ENCODE measurements around the gene R3HDM4. TPM values are rescaled to one million over a fixed set of nuclear protein-coding genes. Genes with fewer than 3 reads are reported as not detected.
A peak's percentile ranks its signal among the peaks of the same experiment; 100 is the strongest.

Gene R3HDM4
- total and polyA plus RNA-seq, 10 of the 15 experiments (the other 5 are each of a cell fraction or from before 2014, with no cell fraction given), result 1.3 to 65.8 (median 27.7) TPM

DNA sequence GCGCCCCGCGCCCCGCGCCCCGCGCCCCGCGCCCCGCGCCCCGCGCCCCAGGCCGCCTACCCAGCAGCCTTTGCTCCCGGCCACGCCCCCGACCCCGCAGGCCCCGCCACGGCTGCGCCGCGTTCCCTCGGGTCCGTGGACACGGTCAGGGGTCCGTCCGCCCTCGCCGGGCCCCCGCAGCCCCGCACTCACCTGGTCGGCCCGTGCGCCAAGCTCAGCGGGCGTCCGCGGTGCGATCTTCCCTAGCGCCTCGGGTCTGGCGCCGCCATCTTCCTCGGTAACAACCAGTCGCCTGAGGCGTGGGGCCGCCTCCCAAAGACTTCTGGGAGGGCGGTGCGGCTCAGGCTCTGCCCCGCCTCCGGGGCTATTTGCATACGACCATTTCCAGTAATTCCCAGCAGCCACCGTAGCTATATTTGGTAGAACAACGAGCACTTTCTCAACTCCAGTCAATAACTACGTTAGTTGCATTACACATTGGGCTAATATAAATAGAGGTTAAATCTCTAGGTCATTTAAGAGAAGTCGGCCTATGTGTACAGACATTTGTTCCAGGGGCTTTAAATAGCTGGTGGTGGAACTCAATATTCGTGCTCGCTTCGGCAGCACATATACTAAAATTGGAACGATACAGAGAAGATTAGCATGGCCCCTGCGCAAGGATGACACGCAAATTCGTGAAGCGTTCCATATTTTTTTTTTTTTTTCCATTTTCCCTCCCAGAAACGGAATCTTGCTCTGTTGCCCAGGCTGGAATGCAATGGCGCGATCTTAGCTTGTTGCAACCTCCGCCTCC is 19.9 kb downstream of the R3HDM4 start, which contains the start of the genes MED16 and RNU6-9 (continued):
- TF ChIP-seq, protein P1, sequence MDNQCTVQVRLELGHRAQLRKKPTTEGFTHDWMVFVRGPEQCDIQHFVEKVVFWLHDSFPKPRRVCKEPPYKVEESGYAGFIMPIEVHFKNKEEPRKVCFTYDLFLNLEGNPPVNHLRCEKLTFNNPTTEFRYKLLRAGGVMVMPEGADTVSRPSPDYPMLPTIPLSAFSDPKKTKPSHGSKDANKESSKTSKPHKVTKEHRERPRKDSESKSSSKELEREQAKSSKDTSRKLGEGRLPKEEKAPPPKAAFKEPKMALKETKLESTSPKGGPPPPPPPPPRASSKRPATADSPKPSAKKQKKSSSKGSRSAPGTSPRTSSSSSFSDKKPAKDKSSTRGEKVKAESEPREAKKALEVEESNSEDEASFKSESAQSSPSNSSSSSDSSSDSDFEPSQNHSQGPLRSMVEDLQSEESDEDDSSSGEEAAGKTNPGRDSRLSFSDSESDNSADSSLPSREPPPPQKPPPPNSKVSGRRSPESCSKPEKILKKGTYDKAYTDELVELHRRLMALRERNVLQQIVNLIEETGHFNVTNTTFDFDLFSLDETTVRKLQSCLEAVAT (IDR thresholded peaks at IDR 0.05), result no peak; the same call in 1 of the 2 replicates
- TF ChIP-seq NBN (IDR thresholded peaks at IDR 0.05) (peak; percentile 77; the same call in 1 of the 2 replicates), STAT3 (IDR thresholded peaks at IDR 0.05; ENCODE audit: low read depth, low read length) (peak; percentile 100), PAX8 (IDR thresholded peaks at IDR 0.05) (no peak), NFYB (IDR thresholded peaks at IDR 0.05; ENCODE audit: insufficient read depth, low read depth, low read length) (no peak), HDAC6 (IDR thresholded peaks at IDR 0.05; ENCODE audit: unreplicated experiment) (no peak), HCFC1 (IDR thresholded peaks at IDR 0.05; ENCODE audit: low read length) (no peak; the same call in 1 of the 2 replicates), SMC3 (IDR thresholded peaks at IDR 0.05; ENCODE audit: borderline replicate concordance, low read length) (no peak), SIX5 (IDR thresholded peaks at IDR 0.05; ENCODE audit: low read depth, low read length, severe bottlenecking) (no peak), ASH2L (IDR thresholded peaks at IDR 0.05; ENCODE audit: borderline replicate concordance, low read depth) (peak; percentile 70; the same call in 1 of the 2 replicates), POLR2AphosphoS5 (IDR thresholded peaks at IDR 0.05; ENCODE audit: low read length) (peak; percentile 65), SREBF2 (IDR thresholded peaks at IDR 0.05; ENCODE audit: low read length) (peak; percentile 94), YY1 (IDR thresholded peaks at IDR 0.05; ENCODE audit: low read depth, low read length) (peak; percentile 96), NFXL1 (IDR thresholded peaks at IDR 0.05; ENCODE audit: borderline replicate concordance) (no peak), IKZF2 (IDR thresholded peaks at IDR 0.05) (peak; percentile 56 to 60), PML (IDR thresholded peaks at IDR 0.05; ENCODE audit: low read length) (peak; percentile 84), DPF2 (IDR thresholded peaks at IDR 0.05) (peak; percentile 43; the same call in 1 of the 2 replicates), ZNF24 (IDR thresholded peaks at IDR 0.05) (peak; percentile 98), NRF1 (conservative IDR thresholded peaks at IDR 0.05; ENCODE audit: low read depth, low read length) (no peak), KLF5 (IDR thresholded peaks at IDR 0.05; ENCODE audit: partially characterized antibody) (peak; percentile 46), NR2F1 (conservative IDR thresholded peaks at IDR 0.05) (0 out of 2 replicates have a peak, but pooled peaks have one; percentile 37), BRCA1 (IDR thresholded peaks at IDR 0.05; ENCODE audit: low read depth, low read length) (no peak), MTA3 (IDR thresholded peaks at IDR 0.05; ENCODE audit: borderline replicate concordance, low read length) (no peak), RBBP5 (conservative IDR thresholded peaks at IDR 0.05) (0 out of 2 replicates have a peak, but pooled peaks have one; percentile 57)
- TF ChIP-seq, protein P2, sequence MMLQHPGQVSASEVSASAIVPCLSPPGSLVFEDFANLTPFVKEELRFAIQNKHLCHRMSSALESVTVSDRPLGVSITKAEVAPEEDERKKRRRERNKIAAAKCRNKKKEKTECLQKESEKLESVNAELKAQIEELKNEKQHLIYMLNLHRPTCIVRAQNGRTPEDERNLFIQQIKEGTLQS (IDR thresholded peaks at IDR 0.05; ENCODE audit: borderline replicate concordance, extremely low read depth, low read depth, low read length), result no peak
- TF ChIP-seq, protein P3, sequence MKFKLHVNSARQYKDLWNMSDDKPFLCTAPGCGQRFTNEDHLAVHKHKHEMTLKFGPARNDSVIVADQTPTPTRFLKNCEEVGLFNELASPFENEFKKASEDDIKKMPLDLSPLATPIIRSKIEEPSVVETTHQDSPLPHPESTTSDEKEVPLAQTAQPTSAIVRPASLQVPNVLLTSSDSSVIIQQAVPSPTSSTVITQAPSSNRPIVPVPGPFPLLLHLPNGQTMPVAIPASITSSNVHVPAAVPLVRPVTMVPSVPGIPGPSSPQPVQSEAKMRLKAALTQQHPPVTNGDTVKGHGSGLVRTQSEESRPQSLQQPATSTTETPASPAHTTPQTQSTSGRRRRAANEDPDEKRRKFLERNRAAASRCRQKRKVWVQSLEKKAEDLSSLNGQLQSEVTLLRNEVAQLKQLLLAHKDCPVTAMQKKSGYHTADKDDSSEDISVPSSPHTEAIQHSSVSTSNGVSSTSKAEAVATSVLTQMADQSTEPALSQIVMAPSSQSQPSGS (IDR thresholded peaks at IDR 0.05; ENCODE audit: low read length), result no peak
- TF ChIP-seq, protein P4, sequence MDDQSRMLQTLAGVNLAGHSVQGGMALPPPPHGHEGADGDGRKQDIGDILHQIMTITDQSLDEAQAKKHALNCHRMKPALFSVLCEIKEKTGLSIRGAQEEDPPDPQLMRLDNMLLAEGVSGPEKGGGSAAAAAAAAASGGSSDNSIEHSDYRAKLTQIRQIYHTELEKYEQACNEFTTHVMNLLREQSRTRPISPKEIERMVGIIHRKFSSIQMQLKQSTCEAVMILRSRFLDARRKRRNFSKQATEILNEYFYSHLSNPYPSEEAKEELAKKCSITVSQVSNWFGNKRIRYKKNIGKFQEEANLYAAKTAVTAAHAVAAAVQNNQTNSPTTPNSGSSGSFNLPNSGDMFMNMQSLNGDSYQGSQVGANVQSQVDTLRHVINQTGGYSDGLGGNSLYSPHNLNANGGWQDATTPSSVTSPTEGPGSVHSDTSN (IDR thresholded peaks at IDR 0.05; ENCODE audit: insufficient replicate concordance, low read depth, low read length), result no peak

All from GM12878 (cell line).